Stimulated activated CD8-positive, alpha-beta memory T cell treated with anti-CD3 and anti-CD28 coated beads, Interleukin-15, amount 100 ng/mL, for 48 hours (primary cell): ENCODE results near the gene PYDC2.
"Not testable (repeated sequence)": the region's sequence is repeated elsewhere in the genome, so short reads cannot be mapped to it uniquely, and the experiment has no call there.

Experiments
- DNase-seq, 2 donors: peaks; one replicate each; pipeline ENCODE4 v3.0.0-alpha.2; 2020; ENCODE audit warnings: low read depth in 2 of 2

PYDC2 gene

DNA sequence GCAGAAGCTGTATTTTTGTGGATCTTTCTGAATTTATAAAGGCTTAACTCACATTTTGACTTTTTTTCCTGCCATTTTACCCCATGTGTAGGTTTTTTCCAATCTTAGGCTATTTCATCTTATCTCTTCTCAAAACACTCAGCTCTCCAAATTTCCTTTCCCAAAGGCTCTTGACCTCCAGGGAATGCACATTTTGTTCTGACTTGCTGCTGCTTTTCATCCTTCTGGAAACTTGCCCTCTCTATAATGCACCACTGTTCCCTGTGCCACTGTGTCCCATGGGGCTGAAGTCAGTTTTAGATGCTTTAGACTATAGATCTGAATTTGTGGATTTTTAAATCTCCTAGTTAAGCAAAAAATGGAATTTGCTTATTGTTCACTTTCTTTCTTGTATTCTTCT lies 9.1 kb downstream of the PYDC2 start:
- DNase-seq, result no peak

DNA sequence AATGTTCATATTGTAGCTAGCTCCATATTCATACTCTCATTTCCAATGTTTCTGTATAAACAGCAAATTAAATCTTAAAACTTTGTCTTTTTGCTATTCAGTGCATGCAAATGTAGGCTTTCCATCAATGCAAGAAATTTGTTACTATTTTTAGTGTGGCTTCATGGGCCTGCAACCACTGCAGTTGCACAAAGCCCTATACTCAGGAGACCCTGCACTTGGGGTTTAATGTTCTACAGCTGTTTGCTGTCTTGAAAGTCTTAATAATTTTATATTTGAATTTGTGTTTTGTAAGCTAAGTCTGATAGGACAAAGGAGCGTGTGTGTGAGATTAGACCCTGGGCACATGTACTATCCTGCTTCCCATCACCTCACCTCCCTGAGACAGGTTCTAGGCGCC lies 9.6 kb downstream of the PYDC2 start:
- no peak for DNase-seq

DNA sequence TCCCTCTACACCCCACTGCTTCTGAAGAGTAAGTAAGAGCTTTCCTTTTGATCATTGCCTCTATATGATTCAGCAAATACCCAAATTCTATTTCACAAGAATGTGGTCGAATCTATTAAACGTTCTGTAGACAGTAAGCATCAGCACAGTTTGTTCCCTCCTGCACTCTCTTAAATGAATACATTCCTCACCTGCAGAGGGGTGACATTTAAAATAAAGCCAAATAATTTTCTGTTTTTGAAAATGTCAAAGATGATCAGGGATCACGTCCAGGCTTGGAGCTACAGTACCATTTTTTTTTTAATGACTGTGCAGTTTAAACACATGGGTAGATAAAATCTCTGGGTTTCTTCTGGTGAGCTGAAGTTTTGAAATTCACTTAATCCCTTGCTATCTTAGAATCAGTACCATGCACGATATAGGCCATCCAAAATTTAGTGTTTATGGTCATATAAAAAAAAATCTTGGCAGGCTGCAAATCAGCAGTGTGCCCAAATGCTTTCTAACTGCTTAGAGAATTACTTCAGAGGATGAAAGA lies 12.8 kb downstream of the PYDC2 start:
- DNase-seq, result no peak

DNA sequence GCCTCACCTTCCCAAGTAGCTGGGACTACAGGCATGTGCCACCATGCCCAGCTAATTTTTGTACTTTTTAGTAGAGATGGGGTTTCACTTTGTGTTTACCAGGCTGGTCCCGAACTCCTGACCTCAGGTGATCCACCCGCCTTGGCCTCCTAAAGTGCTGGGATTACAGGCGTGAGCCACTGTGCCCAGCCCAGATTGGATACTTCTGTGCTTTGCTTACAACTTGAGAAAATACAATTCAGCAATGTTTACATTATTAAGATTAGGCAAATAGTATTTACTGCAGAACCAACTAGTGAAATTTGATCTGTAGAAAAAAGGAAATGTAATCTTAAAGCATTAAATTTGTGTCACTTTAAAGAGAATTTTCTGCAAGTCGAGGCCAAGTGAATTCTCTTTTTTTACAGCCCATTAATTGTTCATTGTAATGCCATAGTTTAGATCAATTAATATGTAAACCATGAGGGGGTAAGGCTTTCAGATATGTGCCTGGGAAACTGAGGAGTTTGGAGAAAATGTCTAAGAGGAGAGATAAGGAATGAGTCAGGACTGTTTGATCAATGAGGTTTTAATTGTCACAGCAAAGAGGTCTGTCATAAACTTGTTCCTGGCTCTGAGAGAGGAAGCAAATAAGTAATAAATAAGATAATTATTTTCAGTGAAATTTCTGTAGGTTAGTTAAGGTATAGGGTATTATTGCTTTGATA lies 15.3 kb downstream of the PYDC2 start:
- no peak for DNase-seq

DNA sequence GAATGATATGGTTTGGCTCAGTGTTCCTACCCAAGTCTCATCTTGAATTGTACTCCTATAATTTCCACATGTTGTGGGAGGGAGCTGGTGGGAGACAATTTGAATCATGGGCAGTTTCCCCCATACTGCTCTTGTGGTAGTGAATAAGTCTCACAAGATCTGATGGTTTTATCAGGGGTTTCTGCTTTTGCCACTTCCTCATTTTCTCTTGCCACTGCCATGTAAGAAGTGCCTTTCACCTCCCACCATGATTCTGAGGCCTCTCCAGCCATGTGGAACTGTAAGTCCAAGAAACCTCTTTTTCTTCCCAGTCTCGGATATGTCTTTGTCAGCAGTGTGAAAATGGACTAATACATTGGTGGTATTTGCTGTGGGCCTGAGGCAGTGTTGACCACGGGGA lies 23.0 kb downstream of the PYDC2 start:
- not testable (repeated sequence) for DNase-seq

DNA sequence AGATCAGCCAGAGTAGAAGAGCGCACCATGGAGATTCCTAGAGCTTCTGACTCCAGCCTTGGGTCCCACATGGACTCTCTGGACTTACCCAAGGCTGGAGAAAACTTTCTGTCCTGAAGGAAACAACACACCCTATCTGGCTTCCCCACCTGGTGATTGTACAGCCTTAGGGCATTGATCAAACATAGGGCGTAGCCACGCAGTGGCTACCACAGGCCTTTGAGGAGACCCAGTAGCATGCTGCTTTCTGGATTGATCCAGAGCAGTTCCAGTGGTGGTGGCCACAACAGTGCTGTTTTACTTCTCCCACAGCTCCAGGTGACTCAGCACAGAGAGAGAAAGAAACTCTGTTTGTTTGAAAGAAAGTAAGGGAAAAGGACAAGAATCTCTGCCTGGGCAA lies 23.5 kb downstream of the PYDC2 start:
- DNase-seq, result no peak

DNA sequence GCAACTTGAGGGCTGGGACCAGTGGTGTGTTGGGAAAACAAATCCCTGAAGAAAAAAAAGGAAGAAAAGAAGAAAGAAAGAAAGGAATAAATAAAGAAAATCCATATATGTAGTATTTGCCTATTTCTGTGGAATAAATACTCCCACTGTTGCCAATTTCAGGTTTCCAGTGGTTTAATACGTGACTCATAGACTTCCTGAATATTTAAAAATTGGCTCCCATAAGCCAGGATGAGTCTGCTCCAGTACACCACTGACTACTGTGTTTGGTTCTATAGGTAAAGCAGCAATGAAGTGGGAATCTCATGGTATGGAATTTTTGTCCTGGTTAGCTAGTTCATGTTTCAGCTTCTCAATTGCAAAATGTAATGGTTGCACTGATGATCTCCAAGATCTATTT lies 31.6 kb downstream of the PYDC2 start:
- no peak for DNase-seq

DNA sequence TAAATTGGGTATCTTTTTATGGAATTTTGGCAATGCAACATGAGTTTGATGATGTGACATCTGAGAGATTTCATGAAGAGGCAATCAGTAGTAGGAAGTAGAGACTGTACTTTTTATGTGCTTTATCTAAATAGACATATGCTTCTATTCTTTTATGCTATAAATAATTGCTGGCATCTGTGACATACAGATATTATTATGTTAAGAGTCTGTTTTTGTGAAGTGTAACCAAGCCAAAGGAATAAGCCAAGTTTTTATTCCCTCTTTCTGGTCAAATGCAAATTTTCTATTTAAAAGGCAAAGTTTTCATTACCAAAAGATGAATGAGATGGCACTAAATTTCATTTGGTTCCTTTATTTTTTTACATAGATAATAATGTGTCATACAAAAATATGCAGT lies 32.4 kb downstream of the PYDC2 start:
- no peak for DNase-seq

DNA sequence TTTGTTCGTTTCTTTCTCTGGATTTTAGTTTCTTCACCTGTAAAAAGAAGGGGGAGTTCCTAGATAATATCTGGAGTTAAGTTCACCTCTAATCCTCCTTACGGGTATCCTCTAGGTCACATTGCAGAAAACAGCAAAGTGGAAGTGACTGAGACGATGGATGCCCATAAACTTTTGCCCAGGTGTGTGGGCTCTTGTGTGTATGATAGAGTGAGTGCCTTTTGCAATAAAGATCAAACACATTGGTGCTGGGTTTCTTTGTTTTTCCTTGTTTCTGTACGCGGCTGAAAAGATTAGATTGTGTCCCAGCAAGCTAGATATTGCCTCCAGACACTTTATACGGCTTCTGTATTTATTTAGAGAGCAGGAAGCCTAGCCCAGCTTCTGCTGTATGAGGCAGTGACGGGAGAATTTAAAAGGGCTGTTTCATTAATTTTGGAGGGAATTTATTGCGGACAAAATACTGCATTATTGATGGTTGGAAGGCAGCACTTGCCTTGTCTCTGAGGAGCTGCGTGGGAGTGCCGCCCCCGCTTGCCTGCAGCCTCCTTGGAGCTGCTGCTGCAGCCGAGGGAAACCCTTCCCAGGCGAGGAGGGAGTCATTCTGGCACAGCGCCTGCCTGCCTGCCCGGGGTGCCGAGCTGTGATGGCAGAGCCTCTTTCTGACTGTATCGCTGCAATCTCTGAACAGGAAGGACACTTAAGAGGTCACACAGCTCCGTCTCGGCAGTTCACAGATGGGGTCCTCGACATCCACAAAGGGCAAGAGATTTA lies 38.5 kb downstream of the PYDC2 start:
- no peak for DNase-seq

DNA sequence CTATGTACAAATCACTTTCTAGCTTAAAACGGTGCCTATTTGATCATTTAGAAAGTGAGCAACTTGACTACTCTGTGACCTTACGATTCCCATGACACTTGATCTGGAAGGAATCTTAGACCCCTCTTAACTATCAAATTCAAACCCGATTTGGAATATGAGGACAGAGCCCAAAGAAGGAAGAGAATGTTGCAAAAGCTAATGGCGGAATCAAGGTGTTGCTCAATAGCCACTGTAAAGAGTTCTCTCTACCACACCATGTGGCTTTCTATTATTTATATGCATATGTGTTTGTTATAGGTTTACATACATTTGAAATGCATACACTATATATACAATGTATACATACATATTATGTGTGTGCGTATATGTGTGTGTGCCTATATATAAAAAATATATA lies 39.9 kb downstream of the PYDC2 start:
- DNase-seq, result no peak

DNA sequence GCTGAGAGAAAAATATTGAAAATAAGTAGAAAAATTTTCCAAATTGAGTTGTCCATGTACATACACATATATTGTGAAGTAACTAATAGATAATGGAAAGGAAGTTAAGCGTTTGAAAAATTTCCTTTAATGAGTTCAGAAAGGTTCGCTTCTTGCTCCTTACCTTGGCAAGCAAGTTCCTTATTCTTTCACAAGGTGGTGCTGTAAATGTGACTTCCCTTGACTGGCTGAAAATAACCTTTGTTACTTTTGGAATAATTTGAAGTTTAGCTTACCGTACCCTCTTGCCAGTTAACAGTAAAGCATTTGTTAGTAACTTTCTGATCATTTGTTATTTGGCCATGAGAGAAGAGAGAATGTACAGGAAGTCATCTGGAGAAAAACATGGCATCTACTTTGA lies 41.6 kb downstream of the PYDC2 start:
- DNase-seq, result no peak

DNA sequence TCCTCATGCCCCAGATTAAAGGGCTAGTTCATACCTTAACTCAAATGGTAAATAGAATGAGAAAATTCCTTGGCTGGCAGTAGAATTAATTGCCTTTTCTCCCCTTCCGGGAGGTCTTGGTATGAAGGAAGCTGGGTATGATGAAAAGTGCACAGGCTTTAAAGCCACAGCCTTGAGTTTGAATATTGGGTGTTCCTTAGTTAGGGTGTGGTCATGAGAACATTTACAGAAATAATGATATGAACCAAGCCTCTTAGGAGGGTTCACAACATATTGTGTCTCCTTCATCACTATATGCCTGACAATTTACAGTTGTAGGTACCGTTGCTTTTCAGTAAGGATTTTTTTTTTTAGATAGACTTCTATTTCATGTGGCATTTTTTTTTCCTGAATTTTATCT lies 48.1 kb downstream of the PYDC2 start:
- no peak for DNase-seq
